Measurements from ENCODE around the gene WWOX.

The WWOX gene

DNA sequence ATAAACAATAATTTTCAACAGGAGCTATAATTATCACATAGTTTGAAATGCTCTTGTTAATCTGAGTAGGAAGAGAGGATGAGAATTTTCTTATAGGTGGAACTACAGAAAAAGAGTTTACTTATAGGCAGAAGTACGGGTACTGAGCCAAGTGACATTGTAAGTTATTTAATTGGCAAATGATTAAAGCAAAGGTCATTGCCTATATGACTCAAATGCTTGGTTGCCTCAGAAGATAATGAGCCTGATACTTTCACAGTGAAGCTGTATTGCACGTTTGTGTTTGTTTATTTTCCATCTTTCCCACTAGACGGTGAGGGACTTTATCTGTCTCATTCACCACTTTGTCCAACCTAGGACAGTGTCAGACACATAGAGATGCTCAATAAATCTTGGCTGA lies 751.8 kb downstream of the WWOX start:
- DNase-seq (ENCODE audit: low read depth, low spot score), result no peak
- H3K9me3 ChIP-seq (ENCODE audit: insufficient read depth, low read length), result no peaks in the 10 kb centered on the region
- no peaks in the 10 kb centered on the region for H3K4me1 ChIP-seq (ENCODE audit: insufficient read depth, insufficient read length)
- TF ChIP-seq ZNF274 (IDR thresholded peaks at IDR 0.05; ENCODE audit: low read depth, low read length), result no peak
- no peaks in the 10 kb centered on the region for H3K27me3 ChIP-seq (ENCODE audit: insufficient read depth, insufficient read length)
- H3K4me3 ChIP-seq (ENCODE audit: insufficient read length, low read depth), result no peak overlapping the region
- H3K9ac ChIP-seq (ENCODE audit: insufficient read length, low read depth), result no peak overlapping the region
- no peaks in the 10 kb centered on the region for H3K36me3 ChIP-seq (ENCODE audit: insufficient read depth, insufficient read length, low read length)

DNA sequence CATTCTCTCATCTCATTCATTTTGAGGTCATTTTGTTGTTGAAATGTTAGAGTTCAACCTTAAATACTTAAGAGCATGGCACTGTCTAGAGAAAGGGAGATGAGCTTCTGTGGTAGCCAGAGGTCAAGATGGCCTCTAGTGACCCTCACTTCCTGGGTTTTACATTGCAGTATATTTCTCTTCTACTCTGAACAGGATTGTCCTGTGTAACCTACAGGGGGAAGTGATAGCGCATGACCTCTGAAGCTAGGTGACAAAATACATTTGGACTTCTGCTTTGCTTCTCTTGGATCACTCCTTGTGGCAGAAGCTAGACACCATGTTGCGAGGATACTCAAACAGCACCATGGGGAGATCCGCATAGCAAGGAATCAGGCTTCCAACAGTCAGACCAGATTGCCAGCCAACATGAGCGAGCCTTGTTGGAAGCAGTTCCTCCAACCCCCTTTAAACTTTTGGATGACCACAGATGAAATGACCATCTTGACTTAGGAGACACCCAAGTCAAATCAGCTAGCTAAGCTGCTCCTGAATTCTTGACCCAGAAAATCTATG lies 752.7 kb downstream of the WWOX start:
- no peak for DNase-seq (ENCODE audit: low read depth, low spot score)
- no peaks in the 10 kb centered on the region for H3K9me3 ChIP-seq (ENCODE audit: insufficient read depth, low read length)
- H3K27me3 ChIP-seq (ENCODE audit: insufficient read depth, insufficient read length), result no peaks in the 10 kb centered on the region
- no peaks in the 10 kb centered on the region for H3K36me3 ChIP-seq (ENCODE audit: insufficient read depth, insufficient read length, low read length)
- no peak for TF ChIP-seq YY1 (IDR thresholded peaks at IDR 0.05; ENCODE audit: insufficient read depth, insufficient read length)
- no peak for TF ChIP-seq ZNF274 (IDR thresholded peaks at IDR 0.05; ENCODE audit: low read depth, low read length)
- no peak for TF ChIP-seq SUZ12 (IDR thresholded peaks at IDR 0.05; ENCODE audit: extremely low read depth, insufficient read depth, insufficient read length)
- H3K4me3 ChIP-seq (ENCODE audit: insufficient read length, low read depth), result no peak overlapping the region
- no peak overlapping the region for H3K9ac ChIP-seq (ENCODE audit: insufficient read length, low read depth)
- no peaks in the 10 kb centered on the region for H3K4me1 ChIP-seq (ENCODE audit: insufficient read depth, insufficient read length)

DNA sequence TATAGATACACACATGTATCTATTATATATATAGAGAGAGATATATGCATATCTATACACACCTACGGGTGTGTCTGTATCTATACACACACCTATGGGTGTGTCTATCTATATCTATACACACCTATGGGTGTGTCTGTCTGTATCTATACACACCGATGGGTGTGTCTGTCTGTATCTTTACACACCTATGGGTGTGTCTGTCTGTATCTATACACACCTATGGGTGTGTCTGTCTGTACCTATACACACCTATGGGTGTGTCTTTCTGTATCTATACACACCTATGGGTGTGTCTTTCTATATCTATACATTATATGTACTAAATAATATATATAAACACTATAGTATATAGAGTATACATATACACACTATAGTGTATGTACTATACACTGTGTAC lies 762.6 kb downstream of the WWOX start:
- TF ChIP-seq SUZ12 (IDR thresholded peaks at IDR 0.05; ENCODE audit: extremely low read depth, insufficient read depth, insufficient read length), result no peak
- no peak for TF ChIP-seq ZNF274 (IDR thresholded peaks at IDR 0.05; ENCODE audit: low read depth, low read length)
- no peak for TF ChIP-seq YY1 (IDR thresholded peaks at IDR 0.05; ENCODE audit: insufficient read depth, insufficient read length)
- no peak overlapping the region for H3K9ac ChIP-seq (ENCODE audit: insufficient read length, low read depth)
- no peaks in the 10 kb centered on the region for H3K4me1 ChIP-seq (ENCODE audit: insufficient read depth, insufficient read length)
- no peaks in the 10 kb centered on the region for H3K27me3 ChIP-seq (ENCODE audit: insufficient read depth, insufficient read length)
- no peaks in the 10 kb centered on the region for H3K36me3 ChIP-seq (ENCODE audit: insufficient read depth, insufficient read length, low read length)
- no peak for DNase-seq (ENCODE audit: low read depth, low spot score)
- H3K9me3 ChIP-seq (ENCODE audit: insufficient read depth, low read length), result no peaks in the 10 kb centered on the region
- no peak overlapping the region for H3K4me3 ChIP-seq (ENCODE audit: insufficient read length, low read depth)

DNA sequence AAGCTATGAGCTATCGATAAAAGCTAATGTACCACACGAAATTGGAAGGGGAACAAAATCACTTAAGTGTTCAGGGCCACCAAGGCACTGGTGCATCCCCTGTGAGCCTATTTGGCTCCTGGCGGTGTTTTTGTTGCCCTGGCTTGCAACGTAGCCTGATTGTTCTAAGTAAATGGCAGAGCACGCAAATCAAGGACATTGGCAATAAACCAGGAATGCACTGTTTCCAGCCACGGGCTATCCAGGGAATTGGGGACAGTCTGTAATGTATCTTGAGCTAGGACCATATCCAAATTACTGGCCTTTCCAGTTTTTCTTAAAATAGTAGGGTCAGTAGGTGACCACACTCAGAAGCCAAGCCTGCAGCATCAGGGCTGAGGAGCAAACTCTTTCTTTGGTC lies 767.1 kb downstream of the WWOX start:
- no peak overlapping the region for H3K4me3 ChIP-seq (ENCODE audit: insufficient read length, low read depth)
- H3K9me3 ChIP-seq (ENCODE audit: insufficient read depth, low read length), result no peaks in the 10 kb centered on the region
- TF ChIP-seq SUZ12 (IDR thresholded peaks at IDR 0.05; ENCODE audit: extremely low read depth, insufficient read depth, insufficient read length), result no peak
- TF ChIP-seq YY1 (IDR thresholded peaks at IDR 0.05; ENCODE audit: insufficient read depth, insufficient read length), result no peak
- no peak for TF ChIP-seq ZNF274 (IDR thresholded peaks at IDR 0.05; ENCODE audit: low read depth, low read length)
- no peaks in the 10 kb centered on the region for H3K36me3 ChIP-seq (ENCODE audit: insufficient read depth, insufficient read length, low read length)
- no peaks in the 10 kb centered on the region for H3K27me3 ChIP-seq (ENCODE audit: insufficient read depth, insufficient read length)
- H3K9ac ChIP-seq (ENCODE audit: insufficient read length, low read depth), result no peak overlapping the region
- H3K4me1 ChIP-seq (ENCODE audit: insufficient read depth, insufficient read length), result no peaks in the 10 kb centered on the region
- no peak for DNase-seq (ENCODE audit: low read depth, low spot score)

DNA sequence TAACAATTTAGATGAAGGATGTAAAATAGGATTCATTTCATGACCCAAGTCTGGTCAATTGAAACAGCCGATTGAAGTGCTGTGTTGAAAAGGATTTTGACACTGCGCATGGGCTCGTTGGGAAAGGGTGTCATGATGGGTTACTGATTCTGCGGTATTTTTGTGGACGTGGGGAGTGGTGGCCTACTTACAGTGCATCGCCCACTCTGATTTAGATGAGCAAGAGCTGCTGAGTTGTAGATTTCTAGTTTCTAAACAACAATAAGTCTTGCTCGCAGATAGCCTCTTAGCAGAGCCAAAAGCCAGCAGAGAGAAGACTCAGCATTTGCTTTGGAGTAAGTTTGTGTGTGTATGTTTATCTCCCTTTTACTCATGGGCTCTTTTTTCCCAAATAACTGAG lies 770.0 kb downstream of the WWOX start:
- TF ChIP-seq YY1 (IDR thresholded peaks at IDR 0.05; ENCODE audit: insufficient read depth, insufficient read length), result no peak
- no peak for TF ChIP-seq ZNF274 (IDR thresholded peaks at IDR 0.05; ENCODE audit: low read depth, low read length)
- TF ChIP-seq SUZ12 (IDR thresholded peaks at IDR 0.05; ENCODE audit: extremely low read depth, insufficient read depth, insufficient read length), result no peak
- no peaks in the 10 kb centered on the region for H3K36me3 ChIP-seq (ENCODE audit: insufficient read depth, insufficient read length, low read length)
- H3K4me3 ChIP-seq (ENCODE audit: insufficient read length, low read depth), result no peak overlapping the region
- no peaks in the 10 kb centered on the region for H3K27me3 ChIP-seq (ENCODE audit: insufficient read depth, insufficient read length)
- H3K9ac ChIP-seq (ENCODE audit: insufficient read length, low read depth), result no peak overlapping the region
- no peaks in the 10 kb centered on the region for H3K9me3 ChIP-seq (ENCODE audit: insufficient read depth, low read length)
- DNase-seq (ENCODE audit: low read depth, low spot score), result no peak
- H3K4me1 ChIP-seq (ENCODE audit: insufficient read depth, insufficient read length), result no peaks in the 10 kb centered on the region

DNA sequence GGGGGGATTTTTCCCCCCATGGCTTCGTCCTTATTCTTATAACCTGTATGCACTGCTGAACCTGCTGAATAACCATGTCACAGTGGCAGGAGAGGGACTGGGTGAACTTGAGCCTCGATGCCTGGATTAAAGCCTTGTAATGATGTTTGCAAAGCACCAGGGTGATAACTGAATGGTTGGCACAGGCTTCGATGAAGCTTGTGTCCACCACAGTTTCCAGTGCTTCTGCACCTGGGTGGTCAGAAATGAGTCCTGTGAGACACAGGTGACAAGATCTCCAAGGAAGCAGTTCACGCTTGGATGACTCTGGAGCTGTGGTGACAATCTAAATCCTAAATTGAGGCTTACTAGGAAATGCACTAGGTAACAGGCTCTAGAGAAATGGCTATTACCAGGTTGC lies 771.8 kb downstream of the WWOX start:
- Histone ChIP-seq H3K27me3 (ENCODE audit: insufficient read depth, insufficient read length) (no peaks in the 10 kb centered on the region), H3K9me3 (ENCODE audit: insufficient read depth, low read length) (no peaks in the 10 kb centered on the region)
- TF ChIP-seq ZNF274 (IDR thresholded peaks at IDR 0.05; ENCODE audit: low read depth, low read length) (no peak), YY1 (IDR thresholded peaks at IDR 0.05; ENCODE audit: insufficient read depth, insufficient read length) (no peak), SUZ12 (IDR thresholded peaks at IDR 0.05; ENCODE audit: extremely low read depth, insufficient read depth, insufficient read length) (no peak)

DNA sequence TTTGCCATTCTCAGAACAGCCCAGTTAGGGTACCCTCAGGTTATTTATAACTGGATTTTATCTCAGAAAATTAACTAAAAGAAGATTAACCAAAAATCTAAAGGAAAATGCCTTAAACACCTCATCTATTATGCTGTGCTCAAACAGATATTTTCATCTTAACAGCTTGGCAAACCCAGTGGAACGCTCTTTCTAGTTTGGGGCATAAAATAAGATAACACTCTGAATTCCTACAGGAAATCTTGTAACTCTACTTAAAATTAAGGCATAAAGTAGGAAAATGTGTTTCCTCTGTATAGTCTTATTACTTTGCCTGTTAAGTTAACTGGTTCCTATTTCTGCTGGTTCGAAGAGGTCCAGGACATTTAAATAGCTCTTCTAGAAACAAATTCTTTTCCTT lies 777.2 kb downstream of the WWOX start:
- Histone ChIP-seq H3K36me3 (ENCODE audit: insufficient read depth, insufficient read length, low read length) (no peaks in the 10 kb centered on the region), H3K4me3 (ENCODE audit: insufficient read length, low read depth) (no peak overlapping the region), H3K4me1 (ENCODE audit: insufficient read depth, insufficient read length) (peaks cover 4% of the 10 kb centered on the region), H3K9me3 (ENCODE audit: insufficient read depth, low read length) (no peaks in the 10 kb centered on the region), H3K27me3 (ENCODE audit: insufficient read depth, insufficient read length) (no peaks in the 10 kb centered on the region), H3K9ac (ENCODE audit: insufficient read length, low read depth) (no peak overlapping the region)
- TF ChIP-seq YY1 (IDR thresholded peaks at IDR 0.05; ENCODE audit: insufficient read depth, insufficient read length), result no peak
- no peak for TF ChIP-seq SUZ12 (IDR thresholded peaks at IDR 0.05; ENCODE audit: extremely low read depth, insufficient read depth, insufficient read length)
- no peak for TF ChIP-seq ZNF274 (IDR thresholded peaks at IDR 0.05; ENCODE audit: low read depth, low read length)
- no peak for DNase-seq (ENCODE audit: low read depth, low spot score)

More for the DNA sequence above, 771.8 kb downstream of the WWOX start:
- Histone ChIP-seq H3K4me3 (ENCODE audit: insufficient read length, low read depth) (no peak overlapping the region), H3K4me1 (ENCODE audit: insufficient read depth, insufficient read length) (peaks cover 4% of the 10 kb centered on the region), H3K36me3 (ENCODE audit: insufficient read depth, insufficient read length, low read length) (no peaks in the 10 kb centered on the region), H3K9ac (ENCODE audit: insufficient read length, low read depth) (no peak overlapping the region)
- no peak for DNase-seq (ENCODE audit: low read depth, low spot score)

Data from NT2/D1 (cell line).